Skeletal muscle tissue (tissue), 4 donors: ENCODE data around the gene OCIAD1. TPM values are rescaled to one million over a fixed set of nuclear protein-coding genes. Genes with fewer than 3 reads are reported as not detected.
A peak's percentile ranks its signal among the peaks of the same experiment; 100 is the strongest.

ENCODE experiments used
- H3K27ac ChIP-seq: one replicate; pipeline ENCODE4 v1.7.0; 2013; ENCODE audit warnings: mild to moderate bottlenecking, low read depth, low read length, inconsistent platforms
- H3K27me3 ChIP-seq, 3 donors: one replicate each; pipeline ENCODE4 v1.7.0; 2013; ENCODE audit warnings: low read length in 3 of 3; ENCODE audit not compliant: control insufficient read depth in 3 of 3, insufficient read depth in 3 of 3
- H3K36me3 ChIP-seq, 3 donors: one replicate each; pipeline ENCODE4 v1.7.0; 2013; ENCODE audit warnings: low read length in 3 of 3; ENCODE audit not compliant: control insufficient read depth in 3 of 3, insufficient read depth in 3 of 3
- H3K4me1 ChIP-seq, 3 donors: one replicate each; pipeline ENCODE4 v1.7.0; 2013; ENCODE audit warnings: low read length in 3 of 3, mild to moderate bottlenecking in 3 of 3; ENCODE audit not compliant: control insufficient read depth in 3 of 3, insufficient read depth in 3 of 3
- H3K4me3 ChIP-seq, 3 donors: one replicate each; pipeline ENCODE4 v1.7.0; 2013; ENCODE audit warnings: low read length in 3 of 3
- H3K9ac ChIP-seq, 3 donors: one replicate each; pipeline ENCODE4 v1.7.0; 2013; ENCODE audit warnings: low read length in 3 of 3, mild to moderate bottlenecking in 3 of 3, moderate library complexity in 2 of 3, low read depth in 1 of 3
- H3K9me3 ChIP-seq, 3 donors: one replicate each; pipeline ENCODE4 v1.7.0; 2013; ENCODE audit warnings: low read length in 3 of 3; ENCODE audit not compliant: control insufficient read depth in 3 of 3
- total RNA-seq: library from RNA; depleted of rRNA; stranded (reverse); fragments of >200 nt; gene quantifications from one replicate; pipeline ENCODE4 v1.2.3, GENCODE V29; 2014
- donor health status: Osteomylitis.

The OCIAD1 gene
- total RNA-seq, 1 donor from 2014 or later: 102 TPM

DNA sequence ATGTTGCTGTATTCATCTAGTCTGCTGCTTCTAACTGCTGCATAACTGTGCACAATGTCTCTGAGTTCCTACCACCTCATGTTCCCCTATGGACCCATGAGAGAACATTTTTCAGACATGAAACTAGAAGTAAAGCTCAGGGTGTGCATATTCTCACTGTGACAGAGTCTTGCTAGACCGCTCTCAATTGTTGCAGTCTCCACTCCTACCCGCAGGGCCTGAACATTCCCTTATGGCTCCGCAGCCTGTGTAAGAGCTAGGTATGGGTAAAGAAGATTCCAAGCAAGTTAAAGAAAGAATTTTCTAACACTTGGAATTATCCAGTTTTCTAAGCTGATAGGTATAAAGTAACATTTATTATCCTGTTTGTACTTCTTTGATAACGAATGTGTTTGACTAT lies 70.3 kb downstream of the OCIAD1 start:
- Histone ChIP-seq H3K27me3 (peaks cover 0 to 8% (median 1%) of the 10 kb centered on the region in 3 donors), H3K27ac (no peak overlapping the region), H3K4me3 (no peak overlapping the region), H3K9me3 (no peaks in the 10 kb centered on the region), H3K4me1 (peaks cover 0 to 4% (median 3%) of the 10 kb centered on the region in 3 donors), H3K36me3 (peaks cover 0 to 3% (median 0%) of the 10 kb centered on the region in 3 donors), H3K9ac (no peak overlapping the region)

DNA sequence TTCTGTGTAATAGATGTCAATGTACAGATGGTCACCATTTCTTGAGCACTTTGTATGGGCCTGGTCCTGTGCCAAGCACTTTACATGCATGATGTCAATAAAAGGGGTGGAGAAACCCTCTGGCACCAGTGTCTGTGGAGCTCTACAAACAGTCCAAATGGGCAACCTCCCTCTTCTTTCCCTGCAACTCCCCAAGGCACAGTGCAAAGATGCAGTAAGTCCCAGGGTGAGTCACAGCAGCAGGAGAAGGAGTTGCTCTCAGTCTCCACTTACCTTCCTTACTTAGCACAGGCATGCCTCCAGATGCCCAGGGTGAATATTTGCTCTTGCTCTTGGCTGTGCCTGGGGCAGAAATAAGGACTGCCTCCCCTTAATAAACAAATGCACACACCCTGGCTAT lies 71.4 kb downstream of the OCIAD1 start:
- Histone ChIP-seq H3K9ac (no peak overlapping the region), H3K4me1 (peaks cover 3 to 6% (median 4%) of the 10 kb centered on the region in 3 donors), H3K4me3 (no peak overlapping the region), H3K36me3 (peaks cover 0 to 3% (median 0%) of the 10 kb centered on the region in 3 donors), H3K27me3 (peaks cover 0 to 12% (median 9%) of the 10 kb centered on the region in 3 donors), H3K9me3 (no peaks in the 10 kb centered on the region), H3K27ac (no peak overlapping the region)

DNA sequence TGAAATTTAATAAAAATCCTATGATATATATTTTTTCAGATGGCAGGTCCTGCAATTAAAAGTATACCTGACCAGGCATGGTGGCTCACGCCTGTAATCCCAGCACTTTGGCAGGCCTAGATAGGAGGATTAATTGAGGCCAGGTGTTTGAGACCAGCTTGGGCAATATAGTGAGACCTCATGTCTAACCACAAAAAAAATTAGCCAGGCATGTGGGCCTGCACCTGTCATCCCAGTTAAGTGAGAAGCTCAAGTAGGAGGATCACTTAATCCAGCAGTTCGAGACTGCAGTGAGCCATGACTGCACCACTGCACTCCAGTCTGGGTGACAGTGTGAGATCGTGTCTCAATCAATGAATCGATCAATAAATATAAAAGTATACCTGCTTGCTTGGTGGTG lies 73.2 kb downstream of the OCIAD1 start:
- H3K27me3 ChIP-seq: peaks cover 0 to 12% (median 9%) of the 10 kb centered on the region in 3 donors
- no peak overlapping the region for H3K27ac ChIP-seq
- H3K4me1 ChIP-seq: peaks cover 3 to 6% (median 4%) of the 10 kb centered on the region in 3 donors
- no peak overlapping the region for H3K4me3 ChIP-seq
- H3K9ac ChIP-seq: no peak overlapping the region
- peaks cover 0 to 3% (median 0%) of the 10 kb centered on the region in 3 donors for H3K36me3 ChIP-seq
- no peaks in the 10 kb centered on the region for H3K9me3 ChIP-seq

DNA sequence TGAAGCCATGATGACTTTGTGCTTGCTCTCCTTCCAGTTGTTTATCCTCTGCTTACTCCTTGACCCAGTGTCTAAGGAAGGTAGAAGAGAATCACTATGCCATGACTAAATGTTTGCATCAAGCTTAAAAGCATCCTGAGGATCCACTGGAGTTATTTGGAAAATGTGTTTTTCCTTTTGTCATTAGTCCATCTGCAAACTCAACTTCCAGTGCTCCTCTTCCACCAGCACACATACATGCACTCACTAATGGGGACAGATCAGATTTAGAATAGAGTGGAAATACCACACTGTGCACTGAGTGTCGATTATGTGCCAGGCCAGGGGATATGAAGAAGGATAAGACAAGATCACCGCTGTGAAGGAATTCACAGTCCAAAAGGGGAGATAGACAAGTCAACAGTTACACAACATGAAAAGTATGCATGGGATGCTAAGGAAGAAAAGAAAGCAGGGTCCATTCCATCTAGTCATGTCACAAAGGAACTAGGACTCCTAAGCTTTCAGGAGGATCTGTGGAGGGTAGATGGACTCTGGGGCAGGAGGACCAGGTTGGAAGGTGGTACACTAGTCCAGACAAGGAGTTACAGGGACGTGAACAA lies 73.8 kb downstream of the OCIAD1 start:
- H3K9ac ChIP-seq: no peak overlapping the region
- H3K9me3 ChIP-seq: no peaks in the 10 kb centered on the region
- peaks cover 0 to 3% (median 0%) of the 10 kb centered on the region in 3 donors for H3K36me3 ChIP-seq
- peaks cover 0 to 12% (median 9%) of the 10 kb centered on the region in 3 donors for H3K27me3 ChIP-seq
- H3K4me1 ChIP-seq: peaks cover 3 to 6% (median 4%) of the 10 kb centered on the region in 3 donors
- no peak overlapping the region for H3K4me3 ChIP-seq
- H3K27ac ChIP-seq: no peak overlapping the region

DNA sequence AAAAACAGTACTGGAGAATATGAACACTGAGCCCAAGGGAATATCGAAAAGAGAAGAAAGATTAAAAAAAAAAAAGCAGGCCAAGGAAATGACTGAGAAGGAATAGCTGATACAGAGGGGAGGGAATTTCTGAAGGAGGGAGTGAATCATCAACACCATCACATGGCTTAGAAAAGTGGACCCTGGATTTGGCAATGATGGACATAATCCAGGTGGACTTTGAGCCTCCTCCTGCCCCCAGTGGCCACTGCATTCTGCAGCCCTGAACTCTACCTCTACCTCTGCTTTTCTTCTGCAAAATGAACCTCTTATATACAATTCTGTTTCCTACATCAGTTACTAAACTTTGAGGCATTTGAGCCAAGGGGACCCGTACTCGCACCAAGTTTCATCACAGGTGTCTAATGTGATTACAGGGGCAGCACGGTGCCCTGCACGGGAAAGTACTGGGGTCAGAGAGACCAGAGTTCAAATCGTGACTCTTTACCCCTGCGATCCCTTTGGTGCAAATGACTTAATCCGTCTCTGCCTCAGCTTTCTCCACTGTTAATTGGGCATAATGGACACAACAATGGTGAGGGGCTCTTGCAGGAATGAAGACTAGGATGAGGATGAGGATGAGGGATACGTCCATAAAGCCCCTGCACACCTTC lies 74.6 kb downstream of the OCIAD1 start:
- H3K27me3 ChIP-seq: peaks cover 0 to 12% (median 9%) of the 10 kb centered on the region in 3 donors
- H3K4me1 ChIP-seq: peaks cover 3 to 6% (median 4%) of the 10 kb centered on the region in 3 donors
- H3K27ac ChIP-seq: no peak overlapping the region
- no peak overlapping the region for H3K9ac ChIP-seq
- H3K4me3 ChIP-seq: peak overlapping the region; percentile 64 to 68 (median 66)
- H3K9me3 ChIP-seq: no peaks in the 10 kb centered on the region
- peaks cover 0 to 3% (median 0%) of the 10 kb centered on the region in 3 donors for H3K36me3 ChIP-seq

DNA sequence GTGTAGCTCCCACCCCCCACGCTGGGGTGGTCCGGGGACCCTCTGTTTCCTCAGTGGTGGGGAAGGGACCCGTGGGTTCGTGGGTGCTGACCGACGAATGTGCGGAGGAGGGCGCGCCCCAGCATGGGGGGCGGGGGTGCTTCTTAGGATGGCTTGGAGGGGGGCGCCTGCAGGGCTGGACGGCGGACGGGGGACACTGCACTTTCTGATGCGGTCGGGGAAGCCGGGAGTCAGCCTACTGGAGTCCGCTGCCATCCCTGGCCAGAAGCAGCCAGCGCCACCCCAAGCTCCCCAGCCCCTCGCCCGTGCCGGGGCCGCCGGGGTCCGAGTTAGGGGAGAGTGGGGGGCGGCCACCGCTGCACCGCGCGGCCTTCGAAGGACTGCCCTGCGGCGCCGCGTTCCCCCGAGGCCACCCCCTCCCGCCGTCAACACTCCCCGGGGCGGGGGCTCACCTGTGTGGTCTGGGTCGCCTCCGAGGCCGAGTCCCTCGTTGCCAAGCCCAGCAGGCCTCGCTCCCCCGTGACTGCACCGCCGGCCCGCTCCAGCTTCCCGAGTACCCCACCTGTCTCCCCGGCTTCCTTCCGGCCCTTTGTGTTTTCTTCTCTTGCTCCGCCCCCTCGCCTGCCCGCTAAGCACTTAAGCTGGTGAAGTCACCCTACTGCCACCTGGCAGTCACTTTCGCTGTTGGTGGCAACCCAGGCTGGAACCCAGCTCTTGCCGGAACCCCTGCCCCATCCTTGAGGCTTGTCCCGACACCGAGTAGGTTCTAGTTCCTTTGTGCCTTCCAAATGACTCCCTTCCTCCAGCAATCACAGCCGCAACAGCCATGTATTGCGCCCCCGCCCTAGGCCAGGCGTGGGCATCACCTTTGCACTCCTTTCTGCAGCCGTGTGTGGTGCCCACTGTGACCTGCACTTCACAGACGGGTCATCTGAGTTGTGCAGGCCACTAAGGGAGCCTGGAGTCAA lies 75.6 kb downstream of the OCIAD1 start, which contains the start of gene OCIAD2:
Gene OCIAD2, minus strand, starts transcription at position 569 of the 968 bp plus-strand sequence. CDS start 2,225 bp downstream, outside the sequence.
- H3K36me3 ChIP-seq: peaks cover 0 to 3% (median 0%) of the 10 kb centered on the region in 3 donors
- no peak within 1 kb of the TSS for H3K27ac ChIP-seq
- peaks cover 0 to 12% (median 9%) of the 10 kb centered on the region in 3 donors for H3K27me3 ChIP-seq
- peaks cover 3 to 6% (median 4%) of the 10 kb centered on the region in 3 donors for H3K4me1 ChIP-seq
- peak within 1 kb of the TSS; percentile 50 to 72 (median 50) for H3K9ac ChIP-seq
- peak within 1 kb of the TSS; percentile 64 to 68 (median 66) for H3K4me3 ChIP-seq
- H3K9me3 ChIP-seq: no peaks in the 10 kb centered on the region

DNA sequence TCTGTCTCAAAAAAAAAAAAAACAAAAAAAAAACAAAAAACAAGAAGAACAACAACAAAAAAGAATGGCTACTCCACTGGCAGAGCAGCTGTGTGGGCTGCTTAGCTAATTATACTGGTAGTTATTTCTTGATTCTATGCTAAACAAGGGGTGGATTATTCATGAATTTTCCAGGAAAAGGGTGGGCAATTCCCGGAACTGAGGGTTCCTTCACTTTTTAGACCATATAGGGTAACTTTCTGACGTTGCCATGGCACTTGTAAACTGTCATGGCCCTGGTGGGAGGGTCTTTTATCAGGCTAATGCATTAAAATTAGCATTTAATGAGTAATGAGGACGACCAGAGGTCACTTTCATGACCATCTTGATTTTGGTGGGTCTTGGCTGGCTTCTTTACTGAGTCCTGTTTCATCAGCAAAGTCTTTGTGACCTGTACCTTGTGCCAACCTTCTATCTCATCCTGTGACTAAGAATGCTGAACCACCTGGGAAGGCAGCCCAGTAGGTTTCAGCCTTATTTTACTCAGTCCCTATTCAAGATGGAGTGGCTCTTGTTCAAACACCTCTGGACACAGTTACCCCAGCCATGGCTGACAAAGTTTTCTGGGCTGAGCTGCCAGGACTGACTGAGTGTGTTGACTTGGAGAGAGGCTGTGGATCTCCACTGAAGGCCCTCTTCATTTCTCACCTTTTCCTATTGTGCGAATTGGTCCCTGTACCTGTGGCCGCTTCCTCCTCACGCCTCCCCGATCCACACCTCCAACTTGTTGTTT lies 77.0 kb downstream of the OCIAD1 start:
- H3K27me3 ChIP-seq: peaks cover 0 to 12% (median 9%) of the 10 kb centered on the region in 3 donors
- no peak overlapping the region for H3K9ac ChIP-seq
- no peaks in the 10 kb centered on the region for H3K36me3 ChIP-seq
- no peak overlapping the region for H3K4me3 ChIP-seq
- H3K4me1 ChIP-seq: peaks cover 3 to 6% (median 4%) of the 10 kb centered on the region in 3 donors
- H3K27ac ChIP-seq: no peak overlapping the region
- no peaks in the 10 kb centered on the region for H3K9me3 ChIP-seq

DNA sequence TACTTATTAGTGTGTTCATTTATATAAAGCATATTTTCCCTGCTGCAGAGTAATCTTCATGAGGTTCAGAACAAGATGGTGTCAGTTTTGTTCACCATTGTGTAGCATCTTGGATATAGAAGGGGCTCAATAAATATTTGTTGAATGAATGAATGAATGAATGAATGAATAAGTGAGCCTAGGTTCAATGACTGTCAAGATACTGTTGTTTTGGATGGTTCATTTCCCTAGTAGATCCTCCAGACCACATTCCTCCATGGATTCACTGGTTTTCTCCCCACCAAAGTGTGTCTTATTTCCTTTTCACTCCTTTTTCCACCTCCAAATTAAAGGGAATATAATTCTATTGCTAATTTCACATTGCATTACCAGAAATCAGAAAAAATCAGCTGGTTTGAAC lies 77.8 kb downstream of the OCIAD1 start:
- Histone ChIP-seq H3K9ac (no peak overlapping the region), H3K27me3 (peaks cover 0 to 12% (median 9%) of the 10 kb centered on the region in 3 donors), H3K4me3 (no peak overlapping the region), H3K4me1 (peaks cover 3 to 6% (median 4%) of the 10 kb centered on the region in 3 donors), H3K36me3 (no peaks in the 10 kb centered on the region), H3K27ac (no peak overlapping the region), H3K9me3 (no peaks in the 10 kb centered on the region)

DNA sequence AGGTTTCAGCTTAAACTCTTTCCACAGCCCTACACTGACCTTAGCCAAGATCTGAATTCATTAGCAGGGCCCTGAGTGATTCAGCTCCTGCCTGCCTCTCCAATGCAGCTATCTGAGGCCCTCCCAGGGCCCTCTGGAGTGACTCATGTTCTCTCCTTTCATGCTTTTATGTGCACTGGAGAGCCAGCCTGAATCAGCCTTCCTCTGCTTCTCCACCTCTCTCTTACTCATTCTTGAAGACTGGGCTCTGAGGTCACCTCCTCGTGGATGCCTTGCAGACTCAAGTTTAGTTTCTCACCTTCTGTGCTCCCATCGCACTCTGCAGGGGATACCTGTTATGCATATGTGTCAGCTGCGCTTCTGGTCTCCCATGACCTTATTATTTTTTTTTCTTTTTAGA lies 78.8 kb downstream of the OCIAD1 start:
- Histone ChIP-seq H3K9me3 (no peaks in the 10 kb centered on the region), H3K27me3 (peaks cover 0 to 12% (median 9%) of the 10 kb centered on the region in 3 donors), H3K4me3 (no peak overlapping the region), H3K27ac (no peak overlapping the region), H3K36me3 (no peaks in the 10 kb centered on the region), H3K4me1 (peaks cover 3 to 6% (median 4%) of the 10 kb centered on the region in 3 donors), H3K9ac (no peak overlapping the region)
